Measurements from ENCODE around the gene NCKAP5. TPM values are rescaled to one million over a fixed set of nuclear protein-coding genes. Genes with fewer than 3 reads are reported as not detected.
"Not testable (repeated sequence)": the region's sequence is repeated elsewhere in the genome, so short reads cannot be mapped to it uniquely, and the experiment has no call there.

The NCKAP5 gene
- total RNA-seq, 5 donors from 2014 or later (not counting 1 experiment from before 2014, with no cell fraction given): 0.06 TPM; not detected in 4

DNA sequence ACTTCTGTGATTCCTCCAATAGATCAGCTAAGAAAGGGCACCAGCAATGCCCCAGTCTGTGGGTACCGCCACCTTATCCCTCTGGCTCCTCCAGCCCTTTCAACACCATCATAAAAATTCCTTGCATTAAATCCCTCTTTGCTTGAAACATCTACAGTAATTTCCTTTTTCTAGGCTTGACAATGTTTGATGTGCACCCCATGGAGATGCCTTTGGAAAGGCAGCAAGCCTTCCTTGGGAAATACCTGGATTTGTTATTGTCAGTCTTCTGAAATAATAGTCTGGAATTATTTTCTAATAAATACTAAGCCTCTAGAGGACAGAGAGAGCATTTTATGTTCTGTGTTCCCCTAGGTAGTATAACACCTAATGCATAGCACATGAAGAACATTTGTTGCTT, 46.1 kb downstream of the NCKAP5 start:
- no peaks in the 10 kb centered on the region for H3K4me1 ChIP-seq (ENCODE audit: control insufficient read depth in 1 of 2, extremely low read depth in 1 of 2, insufficient read depth in 2 of 2, low read length in 2 of 2)

DNA sequence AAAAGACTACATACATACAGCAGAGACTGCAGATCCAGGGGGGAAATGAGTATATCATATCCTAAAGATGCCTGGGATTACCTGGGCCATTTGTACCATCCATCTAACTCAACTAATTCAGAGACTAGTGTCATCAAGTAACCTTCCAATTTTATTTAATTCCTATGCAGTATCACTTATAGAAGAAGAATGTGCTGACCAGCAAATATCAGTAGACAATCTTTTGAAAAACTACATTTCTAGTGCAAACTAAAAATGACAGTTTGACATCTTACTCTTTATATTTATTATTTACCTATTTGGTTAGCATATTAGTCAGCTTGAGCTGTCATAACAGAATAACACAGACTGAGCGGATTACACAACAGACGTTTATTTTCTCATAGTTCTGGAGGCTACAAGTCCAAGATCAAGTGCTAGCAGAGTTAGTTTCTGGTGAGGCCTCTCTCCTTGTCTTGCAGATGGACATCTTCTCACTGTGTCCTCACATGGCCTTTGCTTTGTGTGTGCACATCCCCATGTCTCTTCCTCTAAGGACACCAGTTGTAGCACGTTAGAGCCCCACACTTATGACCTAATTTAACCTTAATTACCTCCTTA, 47.0 kb downstream of the NCKAP5 start:
- no peaks in the 10 kb centered on the region for H3K36me3 Mint-ChIP-seq
- Histone ChIP-seq H3K4me1 (ENCODE audit: control insufficient read depth in 1 of 2, extremely low read depth in 1 of 2, insufficient read depth in 2 of 2, low read length in 2 of 2) (no peaks in the 10 kb centered on the region), H3K36me3 (ENCODE audit: control insufficient read depth in 2 of 2, extremely low read depth in 1 of 2, insufficient read depth in 1 of 2, low read length in 1 of 2) (no peaks in the 10 kb centered on the region), H3K4me3 (ENCODE audit: control insufficient read depth in 1 of 2, extremely low read depth in 1 of 2, low read length in 1 of 2) (no peak overlapping the region), H3K9me3 (no peaks in the 10 kb centered on the region), H3K27me3 (replicated peaks in 1 of 2; ENCODE audit: control insufficient read depth in 2 of 2, extremely low read depth in 1 of 2, insufficient read depth in 2 of 2, low read length in 1 of 2) (no peaks in the 10 kb centered on the region), H3K27ac (ENCODE audit: low read length) (no peak overlapping the region)
- ChIA-PET CTCF (interaction anchor here in 1 of 2 donors (0.5 kb wide), 1 partner anchor 17 kb away, joined by 8 read pairs; no protein-coding TSS in a partner anchor), POLR2A (no interaction called here)
- no peak overlapping the region for H3K4me3 Mint-ChIP-seq
- DNase-seq: no peak
- WGBS (ENCODE audit: insufficient coverage): no CpG with 5 or more reads among the region's 3 CpGs
- no peaks in the 10 kb centered on the region for H3K27me3 Mint-ChIP-seq
- H3K27ac Mint-ChIP-seq: no peak overlapping the region
- no peaks in the 10 kb centered on the region for H3K9me3 Mint-ChIP-seq
- ATAC-seq (replicated peaks in 1 of 4): no peak
- H3K4me1 Mint-ChIP-seq: no peaks in the 10 kb centered on the region

More for the DNA sequence above, 46.1 kb downstream of the NCKAP5 start:
- Histone ChIP-seq H3K27ac (ENCODE audit: low read length) (no peak overlapping the region), H3K27me3 (replicated peaks in 1 of 2; ENCODE audit: control insufficient read depth in 2 of 2, extremely low read depth in 1 of 2, insufficient read depth in 2 of 2, low read length in 1 of 2) (no peaks in the 10 kb centered on the region), H3K36me3 (ENCODE audit: control insufficient read depth in 2 of 2, extremely low read depth in 1 of 2, insufficient read depth in 1 of 2, low read length in 1 of 2) (no peaks in the 10 kb centered on the region), H3K4me3 (ENCODE audit: control insufficient read depth in 1 of 2, extremely low read depth in 1 of 2, low read length in 1 of 2) (no peak overlapping the region), H3K9me3 (no peaks in the 10 kb centered on the region)
- Mint-ChIP-seq H3K36me3 (no peaks in the 10 kb centered on the region), H3K9me3 (no peaks in the 10 kb centered on the region), H3K27ac (no peak overlapping the region), H3K27me3 (no peaks in the 10 kb centered on the region), H3K4me3 (no peak overlapping the region), H3K4me1 (no peaks in the 10 kb centered on the region)
- ChIA-PET CTCF (no interaction called here), POLR2A (no interaction called here)
- WGBS (ENCODE audit: insufficient coverage): 91% methylated on average over 1 of the region's 1 CpG
- DNase-seq (no peak), ATAC-seq (replicated peaks in 1 of 4) (no peak)

DNA sequence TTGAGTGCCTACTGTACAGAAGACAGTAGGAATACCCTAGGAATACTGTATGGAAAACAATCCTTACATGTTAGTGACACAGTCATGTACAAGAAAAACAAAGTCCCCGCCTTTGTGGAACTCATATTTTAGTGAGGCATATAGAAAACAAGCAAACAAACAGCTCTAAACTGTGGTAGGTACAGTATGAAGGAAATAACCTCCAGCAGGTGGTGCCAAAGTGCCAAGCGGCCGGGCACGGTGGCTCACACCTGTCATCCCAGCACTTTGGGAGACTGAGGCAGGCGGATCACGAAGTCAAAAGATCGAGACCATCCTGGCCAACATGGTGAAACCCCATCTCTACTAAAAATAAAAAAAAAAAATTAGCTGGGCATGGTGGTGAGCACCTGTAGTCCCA, 48.6 kb downstream of the NCKAP5 start:
- H3K9me3 Mint-ChIP-seq; H3K36me3 ChIP-seq (ENCODE audit: control insufficient read depth in 2 of 2, extremely low read depth in 1 of 2, insufficient read depth in 1 of 2, low read length in 1 of 2); H3K4me3 ChIP-seq (ENCODE audit: control insufficient read depth in 1 of 2, extremely low read depth in 1 of 2, low read length in 1 of 2); H3K4me3 Mint-ChIP-seq; POLR2A ChIA-PET; H3K27me3 ChIP-seq (replicated peaks in 1 of 2; ENCODE audit: control insufficient read depth in 2 of 2, extremely low read depth in 1 of 2, insufficient read depth in 2 of 2, low read length in 1 of 2); H3K9me3 ChIP-seq; H3K4me1 Mint-ChIP-seq; H3K36me3 Mint-ChIP-seq; H3K27ac ChIP-seq (ENCODE audit: low read length); H3K27ac Mint-ChIP-seq; H3K4me1 ChIP-seq (ENCODE audit: control insufficient read depth in 1 of 2, extremely low read depth in 1 of 2, insufficient read depth in 2 of 2, low read length in 2 of 2); DNase-seq; ATAC-seq (replicated peaks in 1 of 4); H3K27me3 Mint-ChIP-seq: not testable (repeated sequence)
- WGBS (ENCODE audit: insufficient coverage): no CpG with 5 or more reads among the region's 7 CpGs
- CTCF ChIA-PET: interaction anchor here in 1 of 2 donors (0.5 to 0.8 kb wide), 2 partner anchors 155 to 325 kb away, joined by 3 read pairs; no protein-coding TSS in a partner anchor

DNA sequence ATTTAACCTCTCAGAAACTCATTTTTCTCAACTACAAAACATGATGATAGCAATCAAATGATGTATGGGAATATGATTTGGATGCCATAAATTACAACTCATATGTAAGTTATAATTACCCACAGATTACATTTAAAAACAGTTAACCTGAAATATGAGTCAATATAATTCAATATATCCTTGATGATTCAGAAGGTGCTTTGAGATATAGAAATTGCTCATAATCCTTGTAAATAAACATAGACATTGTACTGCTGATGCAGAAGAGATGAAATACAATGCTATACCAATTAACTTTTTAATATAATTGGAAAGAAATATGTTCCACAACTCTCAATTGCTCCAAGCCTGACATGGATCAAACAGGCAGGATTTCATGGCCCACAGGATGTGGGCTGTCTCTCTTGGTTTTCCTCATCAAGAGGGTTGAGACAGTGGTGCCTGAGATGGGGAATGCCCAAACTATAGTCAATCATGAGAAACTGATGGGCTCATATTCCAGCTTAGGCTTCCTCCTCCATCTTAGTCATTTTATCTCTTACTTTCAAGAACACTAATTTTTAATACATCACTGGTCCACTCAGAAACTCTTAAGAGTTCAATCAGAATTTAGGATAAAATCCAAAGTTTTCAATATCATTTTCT, 49.4 kb downstream of the NCKAP5 start:
- H3K9me3 Mint-ChIP-seq: no peaks in the 10 kb centered on the region
- POLR2A ChIA-PET: no interaction called here
- DNase-seq: no peak
- H3K27ac Mint-ChIP-seq: no peak overlapping the region
- no peak overlapping the region for H3K4me3 Mint-ChIP-seq
- peaks cover 0 to 6% of the 10 kb centered on the region in 2 donors for H3K27me3 Mint-ChIP-seq
- no peak overlapping the region for H3K4me3 ChIP-seq (ENCODE audit: control insufficient read depth in 1 of 2, extremely low read depth in 1 of 2, low read length in 1 of 2)
- no peak overlapping the region for H3K27ac ChIP-seq (ENCODE audit: low read length)
- ATAC-seq (replicated peaks in 1 of 4): no peak
- H3K27me3 ChIP-seq (replicated peaks in 1 of 2; ENCODE audit: control insufficient read depth in 2 of 2, extremely low read depth in 1 of 2, insufficient read depth in 2 of 2, low read length in 1 of 2): no peaks in the 10 kb centered on the region
- no peaks in the 10 kb centered on the region for H3K36me3 Mint-ChIP-seq
- H3K9me3 ChIP-seq: no peaks in the 10 kb centered on the region
- H3K4me1 Mint-ChIP-seq: no peaks in the 10 kb centered on the region
- H3K36me3 ChIP-seq (ENCODE audit: control insufficient read depth in 2 of 2, extremely low read depth in 1 of 2, insufficient read depth in 1 of 2, low read length in 1 of 2): no peaks in the 10 kb centered on the region
- no peaks in the 10 kb centered on the region for H3K4me1 ChIP-seq (ENCODE audit: control insufficient read depth in 1 of 2, extremely low read depth in 1 of 2, insufficient read depth in 2 of 2, low read length in 2 of 2)
- CTCF ChIA-PET: interaction anchor here in 1 of 2 donors (0.5 to 0.8 kb wide), 2 partner anchors 96 to 326 kb away, joined by 3 read pairs; no protein-coding TSS in a partner anchor

DNA sequence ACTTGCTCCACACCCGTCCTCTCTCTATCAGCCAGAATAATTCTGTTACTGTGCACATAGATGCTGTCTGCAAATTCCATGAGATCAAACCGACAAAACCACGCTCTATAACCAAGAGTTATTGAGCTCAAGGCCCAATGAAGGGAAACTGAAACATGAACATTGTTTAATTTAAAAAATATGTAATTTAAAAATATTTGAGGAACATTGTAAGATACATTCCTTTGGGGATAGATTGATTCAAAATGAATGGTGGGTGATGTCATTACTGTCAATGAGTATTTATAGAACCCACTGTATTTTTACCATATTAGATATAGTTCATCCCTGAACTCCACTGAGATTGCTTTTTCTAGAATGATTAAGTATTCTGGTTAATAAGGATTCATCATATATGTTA, 50.4 kb downstream of the NCKAP5 start:
- Histone ChIP-seq H3K36me3 (ENCODE audit: control insufficient read depth in 2 of 2, extremely low read depth in 1 of 2, insufficient read depth in 1 of 2, low read length in 1 of 2) (no peaks in the 10 kb centered on the region), H3K27me3 (replicated peaks in 1 of 2; ENCODE audit: control insufficient read depth in 2 of 2, extremely low read depth in 1 of 2, insufficient read depth in 2 of 2, low read length in 1 of 2) (no peaks in the 10 kb centered on the region), H3K9me3 (no peaks in the 10 kb centered on the region), H3K27ac (ENCODE audit: low read length) (no peak overlapping the region), H3K4me1 (ENCODE audit: control insufficient read depth in 1 of 2, extremely low read depth in 1 of 2, insufficient read depth in 2 of 2, low read length in 2 of 2) (no peaks in the 10 kb centered on the region), H3K4me3 (ENCODE audit: control insufficient read depth in 1 of 2, extremely low read depth in 1 of 2, low read length in 1 of 2) (no peak overlapping the region)
- H3K27ac Mint-ChIP-seq: no peak overlapping the region
- no peaks in the 10 kb centered on the region for H3K9me3 Mint-ChIP-seq
- POLR2A ChIA-PET: no interaction called here
- 75% methylated on average over 1 of the region's 3 CpGs for WGBS (ENCODE audit: insufficient coverage)
- no peaks in the 10 kb centered on the region for H3K4me1 Mint-ChIP-seq
- no peak for DNase-seq
- no peak overlapping the region for H3K4me3 Mint-ChIP-seq
- H3K27me3 Mint-ChIP-seq: peaks cover 0 to 9% of the 10 kb centered on the region in 2 donors
- H3K36me3 Mint-ChIP-seq: no peaks in the 10 kb centered on the region
- CTCF ChIA-PET: no interaction called here
- no peak for ATAC-seq (replicated peaks in 1 of 4)

DNA sequence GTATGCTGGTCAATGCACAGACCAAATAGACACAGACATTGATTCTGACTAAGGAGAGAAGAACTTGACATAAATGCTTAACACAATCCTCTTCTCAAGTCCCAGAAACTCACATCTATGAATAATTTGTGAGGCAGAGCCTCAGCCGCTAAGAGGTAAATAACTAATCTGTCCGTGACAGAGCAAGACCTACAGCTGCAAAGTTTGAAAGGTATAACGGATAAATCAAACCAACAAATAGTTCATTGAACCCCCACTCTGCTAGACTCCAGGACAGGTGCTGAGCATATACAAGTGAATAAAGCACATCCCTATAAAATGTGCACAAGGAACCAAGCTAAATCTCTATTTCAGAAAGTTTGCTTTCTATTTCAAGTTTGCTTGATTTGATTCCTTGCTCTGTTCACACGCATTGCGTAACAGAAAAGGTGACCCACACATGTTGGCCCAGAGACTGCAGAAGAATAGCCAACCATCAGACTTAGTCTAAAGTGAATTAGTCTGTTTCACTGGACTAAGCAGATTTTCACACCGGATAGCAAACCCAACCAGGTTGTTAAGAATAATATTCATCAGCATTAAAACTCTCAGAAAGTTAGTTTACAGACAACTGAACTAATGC, 51.7 kb downstream of the NCKAP5 start:
- Histone ChIP-seq H3K9me3 (no peaks in the 10 kb centered on the region), H3K4me1 (ENCODE audit: control insufficient read depth in 1 of 2, extremely low read depth in 1 of 2, insufficient read depth in 2 of 2, low read length in 2 of 2) (no peaks in the 10 kb centered on the region), H3K27me3 (replicated peaks in 1 of 2; ENCODE audit: control insufficient read depth in 2 of 2, extremely low read depth in 1 of 2, insufficient read depth in 2 of 2, low read length in 1 of 2) (no peaks in the 10 kb centered on the region), H3K27ac (ENCODE audit: low read length) (no peak overlapping the region), H3K4me3 (ENCODE audit: control insufficient read depth in 1 of 2, extremely low read depth in 1 of 2, low read length in 1 of 2) (no peak overlapping the region), H3K36me3 (ENCODE audit: control insufficient read depth in 2 of 2, extremely low read depth in 1 of 2, insufficient read depth in 1 of 2, low read length in 1 of 2) (no peaks in the 10 kb centered on the region)
- H3K27ac Mint-ChIP-seq: no peak overlapping the region
- ChIA-PET CTCF (no interaction called here), POLR2A (no interaction called here)
- H3K27me3 Mint-ChIP-seq: peaks cover 0 to 11% of the 10 kb centered on the region in 2 donors
- H3K4me1 Mint-ChIP-seq: no peaks in the 10 kb centered on the region
- H3K4me3 Mint-ChIP-seq: no peak overlapping the region
- H3K9me3 Mint-ChIP-seq: no peaks in the 10 kb centered on the region
- DNase-seq: no peak
- ATAC-seq (replicated peaks in 1 of 4): no peak
- no peaks in the 10 kb centered on the region for H3K36me3 Mint-ChIP-seq
- WGBS (ENCODE audit: insufficient coverage): 91% methylated on average over 5 of the region's 6 CpGs

Measured in T-cell (primary cell).